Progenitor cell of endocrine pancreas (in vitro differentiated cells): ENCODE measurements around the gene EPS15. TPM values are rescaled to one million over a fixed set of nuclear protein-coding genes. Genes with fewer than 3 reads are reported as not detected.
"Not testable (repeated sequence)": the region's sequence is repeated elsewhere in the genome, so short reads cannot be mapped to it uniquely, and the experiment has no call there.

Experiments
- DNase-seq: peaks from one replicate; pipeline ENCODE4 v3.0.0; 2021; ENCODE audit warnings: low spot score; ENCODE audit not compliant: unreplicated experiment
- H3K27ac Mint-ChIP-seq: 2 replicates; pipeline ENCODE4 v1.8.0; 2021; ENCODE audit warnings: mild to moderate bottlenecking, moderate library complexity, mixed read lengths
- H3K27me3 Mint-ChIP-seq: 2 replicates; pipeline ENCODE4 v1.8.0; 2021; ENCODE audit warnings: mixed read lengths
- H3K36me3 Mint-ChIP-seq: 2 replicates; pipeline ENCODE4 v1.8.0; 2022; ENCODE audit warnings: mixed read lengths; ENCODE audit not compliant: insufficient read depth
- H3K4me1 Mint-ChIP-seq: 2 replicates; pipeline ENCODE4 v1.8.0; 2021; ENCODE audit warnings: low read depth, mixed read lengths
- H3K4me3 Mint-ChIP-seq: 2 replicates; pipeline ENCODE4 v1.8.0; 2021; ENCODE audit warnings: low read depth, mild to moderate bottlenecking, moderate library complexity, mixed read lengths
- H3K9me3 Mint-ChIP-seq: 2 replicates; pipeline ENCODE4 v1.8.0; 2021; ENCODE audit warnings: low read depth, mixed read lengths
- total RNA-seq: library from RNA; stranded (reverse); gene quantifications from 2 replicates; pipeline ENCODE4 v1.2.1, GENCODE V29; 2021
- TF ChIP-seq, protein P1 (sequence below): fragments of 200-600 bp; sonication (generic); IDR thresholded peaks from one replicate; pipeline ENCODE4 v1.5.0; 2021; ENCODE audit warnings: antibody characterized with exemption, mild to moderate bottlenecking; ENCODE audit not compliant: unreplicated experiment

EPS15 gene
- total RNA-seq, 1 donor from 2014 or later: 63.8 TPM

DNA sequence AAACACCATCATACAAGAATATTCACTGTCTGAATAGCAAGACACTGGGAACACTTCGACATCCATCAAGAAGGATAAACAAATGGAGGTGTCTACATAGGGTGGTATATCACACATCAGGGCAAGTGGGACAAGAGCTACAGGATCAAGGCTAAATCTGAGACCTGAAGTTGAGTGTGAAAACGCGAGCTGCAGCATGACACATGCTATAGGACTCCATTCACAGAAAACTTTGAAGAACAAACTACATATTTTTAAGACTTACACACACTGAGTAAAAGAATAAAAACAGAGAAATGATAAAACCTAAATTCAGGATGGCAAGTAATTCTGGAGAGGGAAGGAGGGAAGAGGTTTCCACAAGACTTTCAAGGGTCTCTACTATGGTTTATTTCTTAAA, 190.8 kb downstream of the EPS15 start:
- TF ChIP-seq, protein P1, sequence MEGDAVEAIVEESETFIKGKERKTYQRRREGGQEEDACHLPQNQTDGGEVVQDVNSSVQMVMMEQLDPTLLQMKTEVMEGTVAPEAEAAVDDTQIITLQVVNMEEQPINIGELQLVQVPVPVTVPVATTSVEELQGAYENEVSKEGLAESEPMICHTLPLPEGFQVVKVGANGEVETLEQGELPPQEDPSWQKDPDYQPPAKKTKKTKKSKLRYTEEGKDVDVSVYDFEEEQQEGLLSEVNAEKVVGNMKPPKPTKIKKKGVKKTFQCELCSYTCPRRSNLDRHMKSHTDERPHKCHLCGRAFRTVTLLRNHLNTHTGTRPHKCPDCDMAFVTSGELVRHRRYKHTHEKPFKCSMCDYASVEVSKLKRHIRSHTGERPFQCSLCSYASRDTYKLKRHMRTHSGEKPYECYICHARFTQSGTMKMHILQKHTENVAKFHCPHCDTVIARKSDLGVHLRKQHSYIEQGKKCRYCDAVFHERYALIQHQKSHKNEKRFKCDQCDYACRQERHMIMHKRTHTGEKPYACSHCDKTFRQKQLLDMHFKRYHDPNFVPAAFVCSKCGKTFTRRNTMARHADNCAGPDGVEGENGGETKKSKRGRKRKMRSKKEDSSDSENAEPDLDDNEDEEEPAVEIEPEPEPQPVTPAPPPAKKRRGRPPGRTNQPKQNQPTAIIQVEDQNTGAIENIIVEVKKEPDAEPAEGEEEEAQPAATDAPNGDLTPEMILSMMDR: no peak
- Mint-ChIP-seq H3K9me3 (no peaks in the 10 kb centered on the region), H3K27ac (no peak overlapping the region), H3K4me1 (peaks cover 23% of the 10 kb centered on the region), H3K36me3 (no peaks in the 10 kb centered on the region), H3K4me3 (no peak overlapping the region), H3K27me3 (peaks cover 9% of the 10 kb centered on the region)
- DNase-seq: no peak

DNA sequence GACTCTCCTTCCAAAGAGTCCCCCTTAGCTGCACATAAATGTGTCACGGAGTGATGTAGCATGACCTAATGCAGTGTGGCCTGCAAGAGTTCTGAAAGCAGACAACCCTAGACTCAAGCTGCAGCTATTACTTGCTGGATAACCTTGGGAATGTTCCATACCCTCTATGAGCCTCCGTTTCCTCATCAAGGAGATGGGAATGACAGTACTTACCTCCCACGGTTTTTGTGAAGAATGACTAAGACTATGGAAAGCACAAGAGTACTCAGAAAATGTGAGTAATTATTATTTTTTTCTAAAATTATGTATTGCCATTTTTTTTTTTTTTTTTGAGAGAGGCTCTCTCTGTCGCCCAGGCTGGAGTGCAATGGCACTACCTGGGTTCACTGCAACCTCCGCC, 191.7 kb downstream of the EPS15 start:
- H3K27ac Mint-ChIP-seq: no peak overlapping the region
- H3K4me3 Mint-ChIP-seq: no peak overlapping the region
- H3K36me3 Mint-ChIP-seq: no peaks in the 10 kb centered on the region
- TF ChIP-seq, protein P1: no peak
- DNase-seq: no peak
- peaks cover 9% of the 10 kb centered on the region for H3K27me3 Mint-ChIP-seq
- peaks cover 23% of the 10 kb centered on the region for H3K4me1 Mint-ChIP-seq
- no peaks in the 10 kb centered on the region for H3K9me3 Mint-ChIP-seq

DNA sequence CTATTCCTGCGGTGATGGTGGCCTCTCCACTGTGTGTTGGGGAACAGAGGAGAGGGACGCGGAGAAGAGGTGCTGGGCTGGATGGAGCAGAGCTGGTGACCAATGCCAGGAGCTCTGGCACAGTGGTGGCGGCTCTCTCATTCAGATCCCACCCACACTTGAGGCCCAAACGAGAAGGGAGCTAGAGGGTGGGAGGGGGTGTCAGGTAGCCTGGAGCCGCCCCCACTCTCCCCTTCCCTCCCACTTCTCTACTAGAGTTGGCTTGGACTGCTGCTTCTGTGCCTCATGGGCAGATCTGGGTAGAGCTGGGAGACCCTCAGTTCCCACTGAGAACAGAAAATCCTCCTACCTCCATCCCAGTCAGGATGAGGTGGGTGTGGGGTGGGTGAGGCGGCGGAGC, 192.2 kb downstream of the EPS15 start:
- H3K9me3 Mint-ChIP-seq: no peaks in the 10 kb centered on the region
- H3K27ac Mint-ChIP-seq: peak overlapping the region; percentile 56
- H3K4me3 Mint-ChIP-seq: no peak overlapping the region
- peaks cover 8% of the 10 kb centered on the region for H3K27me3 Mint-ChIP-seq
- no peak for DNase-seq
- peaks cover 25% of the 10 kb centered on the region for H3K4me1 Mint-ChIP-seq
- H3K36me3 Mint-ChIP-seq: no peaks in the 10 kb centered on the region
- TF ChIP-seq, protein P1: no peak

DNA sequence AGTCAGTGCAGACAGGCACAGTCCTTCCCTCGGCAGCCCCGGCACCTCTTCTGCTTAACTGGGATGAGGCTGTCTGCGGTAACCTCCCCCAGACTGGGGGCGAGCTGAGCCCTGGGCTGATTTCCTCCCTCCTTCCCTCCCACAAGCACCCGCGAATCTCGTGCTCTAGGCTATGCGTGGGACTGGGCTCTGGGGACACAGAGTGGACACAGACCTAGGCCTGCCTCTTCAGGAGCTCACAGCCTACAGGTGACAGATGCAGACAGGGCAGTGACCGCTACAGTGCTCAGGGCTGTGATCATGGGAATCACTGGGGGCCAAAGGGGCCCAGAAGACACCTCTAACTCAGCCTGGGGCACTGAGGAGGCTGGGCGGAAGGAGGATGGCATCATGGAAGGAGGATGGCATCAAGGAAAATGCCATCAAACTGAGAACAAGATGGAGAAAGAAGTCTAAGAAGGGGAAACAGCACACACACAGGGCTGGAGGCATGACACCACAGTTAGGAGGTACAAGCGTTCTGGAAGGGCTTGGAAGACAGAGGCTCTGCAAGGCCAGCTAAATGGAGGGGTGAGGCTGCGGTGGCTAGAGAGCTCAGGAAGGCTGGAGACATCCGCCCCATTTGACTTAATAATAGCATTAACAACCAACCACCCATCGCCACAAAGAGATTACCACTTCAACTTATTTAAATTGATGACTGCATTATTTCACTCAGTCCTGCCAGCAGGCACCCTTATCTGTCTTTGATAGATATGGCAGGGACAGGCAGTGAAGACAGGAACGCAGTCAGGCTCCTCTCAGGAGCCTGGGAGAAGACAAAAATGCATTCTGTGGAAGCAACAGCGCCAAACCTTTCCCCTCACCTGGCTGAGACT, 192.9 kb downstream of the EPS15 start:
- H3K27me3 Mint-ChIP-seq: peaks cover 1% of the 10 kb centered on the region
- H3K9me3 Mint-ChIP-seq: no peaks in the 10 kb centered on the region
- H3K4me1 Mint-ChIP-seq: peaks cover 20% of the 10 kb centered on the region
- no peak for DNase-seq
- TF ChIP-seq, protein P1: no peak
- H3K27ac Mint-ChIP-seq: no peak overlapping the region
- H3K4me3 Mint-ChIP-seq: no peak overlapping the region
- no peaks in the 10 kb centered on the region for H3K36me3 Mint-ChIP-seq

DNA sequence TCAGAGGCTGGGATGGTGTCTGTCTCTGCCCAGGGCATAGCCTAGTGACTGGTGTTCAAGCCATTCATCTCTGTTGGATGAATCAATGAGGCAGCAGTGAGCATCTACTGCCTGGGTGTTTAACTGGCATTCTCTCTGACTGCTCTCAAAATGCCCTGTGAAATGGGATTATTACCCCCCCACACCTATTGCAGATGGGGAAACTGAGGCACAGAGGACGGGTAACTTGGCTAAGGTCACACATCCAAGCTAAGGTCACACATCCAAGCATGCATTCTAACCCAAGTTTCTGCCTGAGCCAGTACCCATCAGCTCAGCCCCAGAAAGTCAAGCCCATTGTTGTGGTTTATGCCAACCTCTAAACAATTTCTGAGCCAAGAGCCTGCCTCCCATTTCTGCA, 193.7 kb downstream of the EPS15 start:
- H3K27ac Mint-ChIP-seq: no peak overlapping the region
- TF ChIP-seq, protein P1: no peak
- no peak for DNase-seq
- H3K9me3 Mint-ChIP-seq: no peaks in the 10 kb centered on the region
- peaks cover 16% of the 10 kb centered on the region for H3K4me1 Mint-ChIP-seq
- no peaks in the 10 kb centered on the region for H3K27me3 Mint-ChIP-seq
- H3K36me3 Mint-ChIP-seq: no peaks in the 10 kb centered on the region
- H3K4me3 Mint-ChIP-seq: no peak overlapping the region

DNA sequence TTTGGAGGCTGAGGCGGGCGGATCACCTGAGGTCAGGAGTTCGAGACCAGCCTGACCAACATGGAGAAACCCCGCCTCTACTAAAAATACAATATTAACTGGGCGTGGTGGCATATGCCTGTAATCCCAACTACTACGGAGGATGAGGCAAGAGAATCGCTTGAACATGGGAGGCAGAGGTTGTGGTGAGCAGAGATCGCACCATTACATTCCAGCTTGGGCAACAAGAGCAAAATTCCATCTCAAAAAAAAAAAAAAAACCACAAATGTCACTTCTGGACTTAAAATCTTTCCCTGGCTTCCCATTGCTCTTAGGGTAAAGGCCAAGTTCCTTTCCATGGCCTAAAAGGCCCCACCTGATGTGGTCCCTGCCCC, 194.1 kb downstream of the EPS15 start:
- not testable (repeated sequence) for H3K36me3 Mint-ChIP-seq, DNase-seq, H3K27me3 Mint-ChIP-seq, H3K27ac Mint-ChIP-seq, H3K9me3 Mint-ChIP-seq, H3K4me3 Mint-ChIP-seq
- peaks cover 16% of the 10 kb centered on the region for H3K4me1 Mint-ChIP-seq
